GM19397 (cell line): ENCODE results near the gene OTOF.

Experiments used
- ATAC-seq: cut with Tn5 transposase; IDR thresholded peaks from one replicate; pipeline ENCODE4 v1.9.1; 2021; ENCODE audit warnings: mild to moderate bottlenecking, moderate library complexity; ENCODE audit not compliant: unreplicated experiment

OTOF gene

GRCh38 chr2:26503231-26503880 lies 25.4 kb upstream of the OTOF start:
- ATAC-seq = no peak

GRCh38 chr2:26500406-26500805 lies 22.5 kb upstream of the OTOF start:
- no peak for ATAC-seq

- no peak for ATAC-seq
Observed at GRCh38 chr2:26495705-26496297, 17.9 kb upstream of the OTOF start.

- ATAC-seq = no peak
Observed at GRCh38 chr2:26494891-26495290, 17.0 kb upstream of the OTOF start.

- ATAC-seq = no peak
Observed at GRCh38 chr2:26494199-26494598, 16.3 kb upstream of the OTOF start.

- no peak for ATAC-seq
Observed at GRCh38 chr2:26493566-26493965, 15.6 kb upstream of the OTOF start.

GRCh38 chr2:26492749-26493515 lies 15.0 kb upstream of the OTOF start:
- ATAC-seq = no peak

- ATAC-seq = no peak
Observed at GRCh38 chr2:26491563-26492167, 13.7 kb upstream of the OTOF start.

GRCh38 chr2:26489213-26489850 lies 11.4 kb upstream of the OTOF start:
- no peak for ATAC-seq

- no peak for ATAC-seq
Observed at GRCh38 chr2:26488463-26489212, 10.7 kb upstream of the OTOF start.

GRCh38 chr2:26487192-26487591 lies 9.3 kb upstream of the OTOF start:
- no peak for ATAC-seq

GRCh38 chr2:26486789-26487188 lies 8.9 kb upstream of the OTOF start:
- no peak for ATAC-seq

- ATAC-seq = no peak
Observed at GRCh38 chr2:26485725-26486418, 7.9 kb upstream of the OTOF start.

- no peak for ATAC-seq
Observed at GRCh38 chr2:26485099-26485498, 7.2 kb upstream of the OTOF start.

- ATAC-seq = no peak
Observed at GRCh38 chr2:26484579-26484978, 6.7 kb upstream of the OTOF start.

- ATAC-seq = no peak
Observed at GRCh38 chr2:26483957-26484565, 6.1 kb upstream of the OTOF start.

GRCh38 chr2:26483516-26483915 lies 5.6 kb upstream of the OTOF start:
- ATAC-seq = no peak

GRCh38 chr2:26483027-26483326 lies 5.1 kb upstream of the OTOF start:
- ATAC-seq = no peak

- ATAC-seq = no peak
Observed at GRCh38 chr2:26482211-26483026, 4.5 kb upstream of the OTOF start.
